SK-N-SH (cell line): Measurements from ENCODE around the gene LRRIQ1.

ENCODE experiments used
- CTCF ChIP-seq: fragments of 200-600 bp; sonication (generic); IDR thresholded peaks from 2 replicates; pipeline ENCODE4 v1.6.1; 2017; ENCODE audit warnings: antibody characterized with exemption, mild to moderate bottlenecking, moderate library complexity
- ELF1 ChIP-seq: IDR thresholded peaks from 2 replicates; pipeline ENCODE4 v1.4.0; 2012
- GATA2 ChIP-seq: sonication (generic); formaldehyde crosslinking; IDR thresholded peaks from 2 replicates; pipeline ENCODE4 v1.5.0; 2020; ENCODE audit warnings: mild to moderate bottlenecking, missing genetic modification reagents
- MAX ChIP-seq: IDR thresholded peaks from 2 replicates; pipeline ENCODE4 v1.4.0; 2012; ENCODE audit warnings: low read depth
- PBX3 ChIP-seq: IDR thresholded peaks from 2 replicates; pipeline ENCODE4; 2012
- POLR2AphosphoS5 ChIP-seq: IDR thresholded peaks from 2 replicates; pipeline ENCODE4 v1.6.1; 2012; ENCODE audit warnings: low read depth, low read length
- REST ChIP-seq: IDR thresholded peaks from 2 replicates; pipeline ENCODE4 v1.6.1; 2012; ENCODE audit warnings: mild to moderate bottlenecking, low read depth, low read length, moderate library complexity
- SIN3A ChIP-seq: IDR thresholded peaks from 2 replicates; pipeline ENCODE4 v1.6.1; 2012; ENCODE audit warnings: low read depth, mild to moderate bottlenecking, low read length, moderate library complexity, borderline replicate concordance
- USF2 ChIP-seq: fragments of 150-350 bp; IDR thresholded peaks from 2 replicates; pipeline ENCODE4 v1.6.1; 2017; ENCODE audit warnings: antibody characterized with exemption, low read length, low read depth, borderline replicate concordance

GRCh38 chr12:85274315-85274651 is 238.1 kb downstream of the LRRIQ1 start:
- TF ChIP-seq POLR2AphosphoS5 (no peak), CTCF (no peak), PBX3 (no peak), GATA2 (no peak), USF2 (no peak), REST (no peak), SIN3A (no peak), MAX (no peak), ELF1 (no peak)
